ENCODE measurements around the gene SCFD2.

GRCh38 chr4:53192496-53192895 is 173.4 kb downstream of the SCFD2 start:
- TF ChIP-seq NR3C1 (IDR thresholded peaks at IDR 0.05), result no peak
- no peak for TF ChIP-seq POLR2A (IDR thresholded peaks at IDR 0.05; ENCODE audit: low read length)
- TF ChIP-seq CTCF (IDR thresholded peaks at IDR 0.05), result no peak
- TF ChIP-seq REST (IDR thresholded peaks at IDR 0.05), result no peak
- no peak for TF ChIP-seq CEBPB (IDR thresholded peaks at IDR 0.05)
- no peak for TF ChIP-seq EP300 (IDR thresholded peaks at IDR 0.05)
